Stimulated activated memory B cell treated with anti-CD40 and anti-IgM and Interleukin-4, amounts not matched to agents 10 μg/mL and 1 μg/mL and 100 μg/mL, for 72 hours (primary cell): Measurements from ENCODE around the gene NTNG1.

ENCODE experiments used
- ATAC-seq: fragments of 150-1000 bp; cut with Tn5 transposase; 2 replicates; pipeline ENCODE4 v1.10.0; 2021
- H3K27ac Mint-ChIP-seq: one replicate; pipeline ENCODE4 v1.8.0; 2022; ENCODE audit warnings: mild to moderate bottlenecking, mixed read lengths
- H3K27me3 Mint-ChIP-seq: one replicate; pipeline ENCODE4 v1.8.0; 2022; ENCODE audit warnings: mixed read lengths
- H3K36me3 Mint-ChIP-seq: one replicate; pipeline ENCODE4 v1.8.0; 2022; ENCODE audit warnings: mixed read lengths
- H3K4me1 Mint-ChIP-seq: one replicate; pipeline ENCODE4 v1.8.0; 2022; ENCODE audit warnings: mixed read lengths
- H3K4me3 Mint-ChIP-seq: one replicate; pipeline ENCODE4 v1.8.0; 2022; ENCODE audit warnings: mild to moderate bottlenecking, moderate library complexity, mixed read lengths
- H3K9me3 Mint-ChIP-seq: one replicate; pipeline ENCODE4 v1.8.0; 2022; ENCODE audit warnings: mixed read lengths

The NTNG1 gene

GRCh38 chr1:107510347-107510746 is 369.5 kb downstream of the NTNG1 start:
- H3K27ac Mint-ChIP-seq: no peak overlapping the region
- ATAC-seq: no peak

GRCh38 chr1:107512836-107513235 is 372.0 kb downstream of the NTNG1 start:
- H3K27me3 Mint-ChIP-seq: no peaks in the 10 kb centered on the region
- H3K9me3 Mint-ChIP-seq: peaks cover 15% of the 10 kb centered on the region
- H3K4me1 Mint-ChIP-seq: no peaks in the 10 kb centered on the region
- H3K4me3 Mint-ChIP-seq: no peak overlapping the region
- peaks cover 16% of the 10 kb centered on the region for H3K36me3 Mint-ChIP-seq
- no peak for ATAC-seq
- no peak overlapping the region for H3K27ac Mint-ChIP-seq

More at GRCh38 chr1:107510347-107510746, 369.5 kb downstream of the NTNG1 start:
- Mint-ChIP-seq H3K27me3 (no peaks in the 10 kb centered on the region), H3K9me3 (peaks cover 15% of the 10 kb centered on the region), H3K4me1 (no peaks in the 10 kb centered on the region), H3K36me3 (peaks cover 16% of the 10 kb centered on the region), H3K4me3 (no peak overlapping the region)

GRCh38 chr1:107514841-107515240 is 374.0 kb downstream of the NTNG1 start:
- Mint-ChIP-seq H3K9me3 (peaks cover 11% of the 10 kb centered on the region), H3K27ac (no peak overlapping the region), H3K36me3 (peaks cover 11% of the 10 kb centered on the region), H3K4me1 (no peaks in the 10 kb centered on the region), H3K27me3 (no peaks in the 10 kb centered on the region), H3K4me3 (no peak overlapping the region)
- ATAC-seq: no peak

- peaks cover 6% of the 10 kb centered on the region for H3K9me3 Mint-ChIP-seq
- H3K36me3 Mint-ChIP-seq: peaks cover 5% of the 10 kb centered on the region
- no peaks in the 10 kb centered on the region for H3K27me3 Mint-ChIP-seq
- H3K4me1 Mint-ChIP-seq: no peaks in the 10 kb centered on the region
- no peak overlapping the region for H3K27ac Mint-ChIP-seq
- no peak overlapping the region for H3K4me3 Mint-ChIP-seq
- ATAC-seq: no peak
Measured at GRCh38 chr1:107515702-107516101, 374.9 kb downstream of the NTNG1 start.

- no peaks in the 10 kb centered on the region for H3K27me3 Mint-ChIP-seq
- no peak for ATAC-seq
- H3K4me1 Mint-ChIP-seq: peaks cover 5% of the 10 kb centered on the region
- H3K36me3 Mint-ChIP-seq: no peaks in the 10 kb centered on the region
- no peaks in the 10 kb centered on the region for H3K9me3 Mint-ChIP-seq
- no peak overlapping the region for H3K4me3 Mint-ChIP-seq
- no peak overlapping the region for H3K27ac Mint-ChIP-seq
Measured at GRCh38 chr1:107523061-107523460, 382.2 kb downstream of the NTNG1 start.

- no peak for ATAC-seq
- Mint-ChIP-seq H3K4me1 (peaks cover 5% of the 10 kb centered on the region), H3K27ac (no peak overlapping the region), H3K27me3 (no peaks in the 10 kb centered on the region), H3K9me3 (no peaks in the 10 kb centered on the region), H3K36me3 (no peaks in the 10 kb centered on the region), H3K4me3 (no peak overlapping the region)
Measured at GRCh38 chr1:107523736-107524135, 382.9 kb downstream of the NTNG1 start.

GRCh38 chr1:107524301-107524700 is 383.5 kb downstream of the NTNG1 start:
- ATAC-seq: no peak
- Mint-ChIP-seq H3K9me3 (no peaks in the 10 kb centered on the region), H3K27ac (no peak overlapping the region), H3K4me1 (peaks cover 5% of the 10 kb centered on the region), H3K27me3 (no peaks in the 10 kb centered on the region), H3K36me3 (no peaks in the 10 kb centered on the region), H3K4me3 (no peak overlapping the region)

- Mint-ChIP-seq H3K27ac (no peak overlapping the region), H3K4me3 (no peak overlapping the region), H3K36me3 (no peaks in the 10 kb centered on the region), H3K27me3 (no peaks in the 10 kb centered on the region), H3K9me3 (no peaks in the 10 kb centered on the region), H3K4me1 (peaks cover 5% of the 10 kb centered on the region)
- ATAC-seq: no peak
Measured at GRCh38 chr1:107525145-107525544, 384.3 kb downstream of the NTNG1 start.

GRCh38 chr1:107525961-107526360 is 385.1 kb downstream of the NTNG1 start:
- H3K9me3 Mint-ChIP-seq: no peaks in the 10 kb centered on the region
- no peaks in the 10 kb centered on the region for H3K36me3 Mint-ChIP-seq
- no peak overlapping the region for H3K4me3 Mint-ChIP-seq
- peaks cover 5% of the 10 kb centered on the region for H3K4me1 Mint-ChIP-seq
- no peak overlapping the region for H3K27ac Mint-ChIP-seq
- no peak for ATAC-seq
- H3K27me3 Mint-ChIP-seq: no peaks in the 10 kb centered on the region

GRCh38 chr1:107526524-107527198 is 385.8 kb downstream of the NTNG1 start:
- Mint-ChIP-seq H3K4me1 (peaks cover 5% of the 10 kb centered on the region), H3K9me3 (no peaks in the 10 kb centered on the region), H3K36me3 (no peaks in the 10 kb centered on the region), H3K27ac (no peak overlapping the region), H3K4me3 (no peak overlapping the region), H3K27me3 (no peaks in the 10 kb centered on the region)
- ATAC-seq: no peak

GRCh38 chr1:107529511-107530149 is 388.8 kb downstream of the NTNG1 start:
- no peaks in the 10 kb centered on the region for H3K27me3 Mint-ChIP-seq
- H3K4me3 Mint-ChIP-seq: no peak overlapping the region
- ATAC-seq: peak; percentile 77
- H3K4me1 Mint-ChIP-seq: peaks cover 5% of the 10 kb centered on the region
- H3K27ac Mint-ChIP-seq: no peak overlapping the region
- H3K36me3 Mint-ChIP-seq: no peaks in the 10 kb centered on the region
- H3K9me3 Mint-ChIP-seq: no peaks in the 10 kb centered on the region

- Mint-ChIP-seq H3K4me3 (no peak overlapping the region), H3K9me3 (no peaks in the 10 kb centered on the region), H3K36me3 (no peaks in the 10 kb centered on the region), H3K27me3 (no peaks in the 10 kb centered on the region), H3K27ac (no peak overlapping the region), H3K4me1 (peaks cover 6% of the 10 kb centered on the region)
- ATAC-seq: no peak
Measured at GRCh38 chr1:107530543-107530942, 389.7 kb downstream of the NTNG1 start.

GRCh38 chr1:107531065-107531908 is 390.4 kb downstream of the NTNG1 start:
- Mint-ChIP-seq H3K27me3 (no peaks in the 10 kb centered on the region), H3K4me3 (no peak overlapping the region), H3K4me1 (peaks cover 9% of the 10 kb centered on the region), H3K36me3 (no peaks in the 10 kb centered on the region), H3K27ac (no peak overlapping the region), H3K9me3 (no peaks in the 10 kb centered on the region)
- ATAC-seq: no peak

- H3K4me1 Mint-ChIP-seq: peaks cover 12% of the 10 kb centered on the region
- ATAC-seq: no peak
- no peak overlapping the region for H3K4me3 Mint-ChIP-seq
- no peak overlapping the region for H3K27ac Mint-ChIP-seq
- no peaks in the 10 kb centered on the region for H3K27me3 Mint-ChIP-seq
- H3K9me3 Mint-ChIP-seq: no peaks in the 10 kb centered on the region
- H3K36me3 Mint-ChIP-seq: no peaks in the 10 kb centered on the region
Measured at GRCh38 chr1:107532318-107532717, 391.5 kb downstream of the NTNG1 start.
